HPDE6-E6E7 (cell line): Measurements from ENCODE around the gene B3GNT3.

ENCODE experiments used
- DNase-seq: peaks from one replicate; pipeline ENCODE4 v3.0.0; 2011; ENCODE audit warnings: missing footprints; ENCODE audit errors: extremely low spot score

Gene B3GNT3

GRCh38 chr19:17794731-17795494 is at the start of gene B3GNT3:
Gene B3GNT3 (plus strand): TSS chr19:17795138. CDS start chr19:17807808, 12,670 bp downstream.
- DNase-seq, result no peak

- peak; percentile 96 for DNase-seq
These were observed 47.5 kb upstream of the B3GNT3 start for GRCh38 chr19:17747205-17748098.

- no peak for DNase-seq
These were observed 45.9 kb upstream of the B3GNT3 start for GRCh38 chr19:17748884-17749638.

- DNase-seq, result no peak
These were observed 45.0 kb upstream of the B3GNT3 start for GRCh38 chr19:17749912-17750317.

GRCh38 chr19:17751103-17751911 is 43.6 kb upstream of the B3GNT3 start, which contains the start of gene FCHO1:
Gene FCHO1 (plus strand): TSS chr19:17751477. CDS start chr19:17755165, 3,688 bp downstream.
- DNase-seq, result no peak

- no peak for DNase-seq
These were observed 43.0 kb upstream of the B3GNT3 start for GRCh38 chr19:17751912-17752273.

- no peak for DNase-seq
These were observed 41.9 kb upstream of the B3GNT3 start for GRCh38 chr19:17752865-17753639.

GRCh38 chr19:17753976-17754375 is 41.0 kb upstream of the B3GNT3 start:
- no peak for DNase-seq

GRCh38 chr19:17754634-17755442 is 40.1 kb upstream of the B3GNT3 start:
- no peak for DNase-seq

- no peak for DNase-seq
These were observed 39.5 kb upstream of the B3GNT3 start for GRCh38 chr19:17755443-17755890.

- DNase-seq, result no peak
These were observed 38.8 kb upstream of the B3GNT3 start for GRCh38 chr19:17755977-17756670.

GRCh38 chr19:17757125-17757524 is 37.8 kb upstream of the B3GNT3 start:
- peak; percentile 68 for DNase-seq

GRCh38 chr19:17758515-17758914 is 36.4 kb upstream of the B3GNT3 start:
- no peak for DNase-seq

- DNase-seq, result no peak
These were observed 33.8 kb upstream of the B3GNT3 start for GRCh38 chr19:17761148-17761547.

GRCh38 chr19:17762505-17763229 is 32.3 kb upstream of the B3GNT3 start:
- no peak for DNase-seq

GRCh38 chr19:17764348-17764747 is 30.6 kb upstream of the B3GNT3 start:
- no peak for DNase-seq

GRCh38 chr19:17765069-17765618 is 29.8 kb upstream of the B3GNT3 start:
- DNase-seq, result peak; percentile 66
